HFF-Myc (cell line): ENCODE measurements around the gene PTPN14.

Experiments
- DNase-seq: peaks from one replicate; pipeline ENCODE4 v3.0.0-alpha.2; 2011; ENCODE audit warnings: low read depth; ENCODE audit errors: extremely low read depth
- H3K4me3 ChIP-seq: replicated peaks from 2 replicates; pipeline ENCODE4 v1.5.1; 2011; ENCODE audit warnings: low read depth, mild to moderate bottlenecking, control low read depth, low read length
- TF ChIP-seq, protein P1 (sequence below): IDR thresholded peaks from 2 replicates; pipeline ENCODE4 v1.5.1; 2012; ENCODE audit warnings: mild to moderate bottlenecking, low read depth, low read length, control low read depth; ENCODE audit errors: missing control alignments

The PTPN14 gene

DNA sequence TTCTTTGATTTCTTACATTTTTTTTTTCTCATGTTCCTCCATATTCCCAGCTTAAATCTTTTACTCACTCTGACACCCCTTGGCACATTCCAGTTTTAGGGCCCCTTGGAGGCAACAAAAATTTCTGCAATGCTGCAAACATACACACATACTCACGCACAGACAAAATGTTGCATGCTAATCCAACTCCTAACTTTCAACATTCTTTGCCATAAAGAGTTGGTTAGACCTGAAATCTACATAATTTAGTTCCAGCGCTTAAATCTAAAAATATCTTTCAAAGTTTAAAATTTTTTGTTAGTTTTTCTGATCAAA lies 103.9 kb downstream of the PTPN14 start:
- no peak for DNase-seq
- TF ChIP-seq, protein P1, sequence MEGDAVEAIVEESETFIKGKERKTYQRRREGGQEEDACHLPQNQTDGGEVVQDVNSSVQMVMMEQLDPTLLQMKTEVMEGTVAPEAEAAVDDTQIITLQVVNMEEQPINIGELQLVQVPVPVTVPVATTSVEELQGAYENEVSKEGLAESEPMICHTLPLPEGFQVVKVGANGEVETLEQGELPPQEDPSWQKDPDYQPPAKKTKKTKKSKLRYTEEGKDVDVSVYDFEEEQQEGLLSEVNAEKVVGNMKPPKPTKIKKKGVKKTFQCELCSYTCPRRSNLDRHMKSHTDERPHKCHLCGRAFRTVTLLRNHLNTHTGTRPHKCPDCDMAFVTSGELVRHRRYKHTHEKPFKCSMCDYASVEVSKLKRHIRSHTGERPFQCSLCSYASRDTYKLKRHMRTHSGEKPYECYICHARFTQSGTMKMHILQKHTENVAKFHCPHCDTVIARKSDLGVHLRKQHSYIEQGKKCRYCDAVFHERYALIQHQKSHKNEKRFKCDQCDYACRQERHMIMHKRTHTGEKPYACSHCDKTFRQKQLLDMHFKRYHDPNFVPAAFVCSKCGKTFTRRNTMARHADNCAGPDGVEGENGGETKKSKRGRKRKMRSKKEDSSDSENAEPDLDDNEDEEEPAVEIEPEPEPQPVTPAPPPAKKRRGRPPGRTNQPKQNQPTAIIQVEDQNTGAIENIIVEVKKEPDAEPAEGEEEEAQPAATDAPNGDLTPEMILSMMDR = no peak
- 0 out of 2 replicates have a peak overlapping the region, but pooled peaks have one; percentile 5 for H3K4me3 ChIP-seq

DNA sequence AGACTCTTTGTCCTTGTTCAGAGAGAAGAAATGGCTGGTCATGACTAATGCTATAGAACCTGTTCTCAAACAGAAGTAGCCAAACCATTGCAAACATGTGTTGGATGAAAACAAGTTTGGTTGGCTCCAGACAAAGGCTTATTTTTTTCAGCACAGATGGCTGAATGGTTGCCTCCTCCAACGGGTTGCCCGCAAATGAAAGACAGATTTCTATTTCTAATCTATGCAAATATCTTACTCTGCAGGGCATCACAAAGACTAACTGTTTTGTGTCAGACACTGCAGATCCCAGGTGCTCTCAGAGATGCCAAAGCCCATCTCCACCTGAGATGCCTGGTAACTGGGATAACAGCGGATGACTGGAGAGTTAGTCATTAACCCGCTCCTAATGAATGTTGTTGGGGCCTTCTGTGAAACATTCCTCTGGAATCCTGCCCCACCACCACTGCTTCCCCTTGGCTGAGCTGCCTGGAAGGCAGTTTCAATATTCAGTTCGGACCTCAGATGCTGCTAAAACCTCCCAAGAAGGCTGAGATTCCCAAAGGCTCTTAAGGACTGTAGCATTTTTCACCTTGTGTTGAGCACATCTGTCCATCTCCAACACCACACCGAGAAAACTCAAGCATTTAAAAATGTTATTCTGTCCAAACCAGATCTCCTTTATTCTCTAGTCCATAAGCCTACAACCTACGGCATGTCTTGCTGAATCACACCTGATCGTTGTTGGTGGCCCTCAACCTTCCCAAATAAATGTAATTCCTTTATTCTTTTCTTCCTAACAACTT lies 104.4 kb downstream of the PTPN14 start:
- H3K4me3 ChIP-seq = 0 out of 2 replicates have a peak overlapping the region, but pooled peaks have one; percentile 5
- TF ChIP-seq, protein P1 = no peak

DNA sequence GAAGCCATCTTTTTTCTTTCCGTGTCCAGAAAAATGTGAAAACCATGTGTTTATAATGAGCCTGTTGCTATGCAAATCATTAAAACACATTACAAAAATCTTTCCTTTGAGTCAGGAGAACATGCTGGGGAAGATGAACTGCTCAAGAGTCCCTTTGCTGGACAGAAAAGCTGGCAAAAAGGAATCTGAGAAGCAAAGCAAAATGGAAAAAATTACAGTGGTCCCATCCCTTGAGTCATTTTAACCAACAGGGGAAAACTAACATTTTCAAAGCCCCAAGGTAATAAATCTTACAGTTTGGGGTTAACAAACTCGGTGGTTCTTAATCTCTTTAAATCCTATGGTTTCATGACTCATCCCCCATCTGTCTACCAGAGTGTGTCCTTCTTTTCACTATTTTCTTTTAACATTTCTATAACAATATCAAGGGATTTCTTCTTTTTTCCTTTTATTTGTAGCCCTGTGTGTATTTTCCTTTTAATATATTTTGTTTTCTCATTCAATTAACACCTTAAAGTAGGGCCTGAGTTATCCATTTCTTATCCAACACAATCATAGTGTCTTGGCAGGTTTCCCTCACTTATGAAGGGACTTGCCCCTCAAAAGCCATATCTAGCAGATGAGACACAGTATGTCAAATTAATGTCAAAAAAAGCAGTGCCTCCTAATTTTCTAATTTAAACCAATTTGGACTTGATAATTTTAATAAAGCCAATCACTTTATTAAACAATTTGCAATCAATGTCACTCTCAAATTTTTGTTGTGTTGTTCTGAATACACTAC lies 105.4 kb downstream of the PTPN14 start:
- H3K4me3 ChIP-seq = no peak overlapping the region
- TF ChIP-seq, protein P1 = no peak
- DNase-seq = peak; percentile 95

More for the DNA sequence above, 104.4 kb downstream of the PTPN14 start:
- DNase-seq = peak; percentile 93

DNA sequence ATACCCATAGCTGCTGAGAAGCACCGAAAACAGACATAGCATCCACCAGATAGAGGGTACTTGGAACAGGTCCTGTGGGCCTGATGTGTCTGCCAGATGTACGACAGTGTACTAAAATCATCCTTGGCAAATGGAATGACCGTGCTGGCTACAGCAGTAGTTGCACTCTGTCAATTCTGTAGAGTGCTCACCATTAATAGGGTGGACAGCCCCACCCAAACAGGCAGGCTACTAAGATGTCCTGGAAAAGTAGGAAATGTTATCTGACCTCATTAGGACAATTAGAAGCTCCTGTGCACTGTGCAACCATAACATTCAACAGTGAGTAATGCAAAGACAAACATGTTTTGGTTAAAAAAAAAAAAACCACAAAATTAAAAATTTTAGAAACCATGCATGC lies 106.2 kb downstream of the PTPN14 start:
- H3K4me3 ChIP-seq = no peak overlapping the region
- DNase-seq = peak; percentile 55
- TF ChIP-seq, protein P1 = no peak

- TF ChIP-seq, protein P1 = no peak
- H3K4me3 ChIP-seq = no peak overlapping the region
- no peak for DNase-seq
These were observed 107.0 kb downstream of the PTPN14 start for GRCh38 chr1:214444182-214444939.

GRCh38 chr1:214441119-214441518 lies 110.3 kb downstream of the PTPN14 start:
- H3K4me3 ChIP-seq = no peak overlapping the region
- TF ChIP-seq, protein P1 = no peak
- DNase-seq = no peak
